GM12801 (cell line): ENCODE data around the gene ZNF280A.

Experiments used
- CTCF ChIP-seq: IDR thresholded peaks from one replicate; pipeline ENCODE4 v1.5.1; 2011; ENCODE audit warnings: control low read depth; ENCODE audit not compliant: insufficient read length; ENCODE audit errors: extremely low read depth

Gene ZNF280A

GRCh38 chr22:22520020-22520656 lies at the start of gene ZNF280A:
Gene ZNF280A, minus strand, starts transcription at chr22:22520270. Its CDS starts 4,640 bp downstream, at chr22:22515630.
- TF ChIP-seq CTCF, result no peak

DNA sequence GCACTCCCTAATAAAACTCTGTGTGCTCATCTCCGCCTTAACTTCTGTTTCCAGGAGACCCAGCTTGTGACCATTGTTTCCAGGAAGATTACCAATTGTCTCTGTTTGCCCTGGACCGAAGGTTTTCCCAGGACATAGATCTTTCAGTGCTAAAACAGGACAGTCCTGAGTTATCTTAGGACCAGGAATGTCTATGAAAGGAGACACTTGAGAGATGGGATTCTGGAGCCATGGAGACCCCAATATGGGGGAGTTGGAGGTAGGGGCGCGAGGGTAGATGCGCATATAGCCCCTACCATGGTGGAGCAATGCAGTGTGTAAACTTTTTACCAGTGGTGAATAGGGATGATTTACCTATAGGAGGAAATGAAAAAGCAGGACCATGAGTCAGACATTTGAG lies 49.1 kb upstream of the ZNF280A start:
- no peak for TF ChIP-seq CTCF

DNA sequence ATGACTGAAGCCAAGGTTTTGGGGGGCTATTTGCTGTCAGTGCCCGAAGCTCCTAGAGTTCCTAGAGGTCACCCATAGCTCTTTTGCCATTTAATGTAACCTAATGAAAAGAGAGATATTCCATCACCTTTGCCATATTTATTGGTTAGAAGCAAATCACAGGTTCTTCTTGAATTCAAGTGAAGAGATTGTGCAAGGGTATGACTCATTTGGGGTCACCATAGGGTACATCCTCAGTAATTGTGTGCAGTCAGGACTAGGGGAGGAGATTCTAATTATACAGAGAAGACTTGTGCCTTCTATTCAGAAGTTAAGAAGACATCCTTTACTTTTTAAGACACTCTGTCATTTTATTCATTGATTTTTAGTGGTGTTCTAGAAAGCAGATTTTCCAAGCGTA lies 45.9 kb upstream of the ZNF280A start:
- TF ChIP-seq CTCF, result no peak

DNA sequence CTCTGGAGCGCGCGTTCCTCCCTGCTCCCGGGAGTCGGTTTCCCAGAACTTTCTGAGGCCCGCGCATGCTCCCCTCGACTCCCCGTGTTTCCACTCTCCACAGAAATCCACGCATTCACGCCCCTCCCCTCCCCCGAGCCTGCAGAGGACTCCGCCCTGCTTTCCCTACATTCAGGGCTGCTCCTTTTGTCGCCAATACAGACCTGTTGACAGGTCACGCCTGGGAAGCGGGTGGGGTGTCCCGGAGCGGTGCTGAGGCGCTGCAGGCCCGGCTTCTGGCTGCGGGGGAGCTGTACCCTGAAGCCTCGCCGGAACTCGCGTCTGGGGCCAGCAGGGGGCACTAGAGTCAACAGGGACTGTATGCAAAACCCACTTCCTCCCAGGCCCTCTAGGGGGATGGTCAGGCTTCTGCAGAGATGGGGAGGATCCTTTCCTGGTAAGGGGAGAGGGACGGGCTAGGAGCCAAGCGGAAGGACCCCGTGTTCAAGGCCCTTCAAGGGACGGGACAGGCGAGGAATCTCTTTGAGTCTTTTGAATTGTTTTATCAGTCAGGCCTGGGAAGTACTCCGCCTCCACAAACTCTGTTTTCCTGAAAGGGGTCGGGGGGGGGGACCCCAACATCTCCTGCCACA lies 39.0 kb upstream of the ZNF280A start, which contains the start of gene PRAME:
PRAME (minus strand) TSS at position 294 of the 632 bp plus-strand sequence. CDS start 2,433 bp downstream, outside the sequence.
- no peak for TF ChIP-seq CTCF

GRCh38 chr22:22558071-22558971 lies 38.3 kb upstream of the ZNF280A start:
- no peak for TF ChIP-seq CTCF

- TF ChIP-seq CTCF, result no peak
Measured at GRCh38 chr22:22556995-22557925, 37.2 kb upstream of the ZNF280A start.
